Suprapubic skin (tissue), 4 donors: Measurements from ENCODE around the gene SPCS2.

Experiments
- POLR2A ChIP-seq, 2 donors: fragments of 450-650 bp; IDR thresholded peaks; one replicate each; pipeline ENCODE4 v1.6.1; 2017; ENCODE audit warnings: antibody characterized with exemption in 2 of 2, mild to moderate bottlenecking in 2 of 2, moderate library complexity in 2 of 2
- POLR2AphosphoS5 ChIP-seq, 3 donors: sonication (generic); formaldehyde crosslinking; IDR thresholded peaks; one replicate each; pipeline ENCODE4 v1.6.1; 2017; ENCODE audit warnings: antibody characterized with exemption in 3 of 3
- TF ChIP-seq, protein P1 (sequence below), 2 donors: fragments of 200-600 bp in 1 of 2; fragments of 450-650 bp in 1 of 2; sonication (generic) in 1 of 2; IDR thresholded peaks; one replicate each; pipeline ENCODE4 v1.5.1; 2016 to 2019; ENCODE audit warnings: antibody characterized with exemption in 2 of 2, mild to moderate bottlenecking in 1 of 2, moderate library complexity in 1 of 2

DNA sequence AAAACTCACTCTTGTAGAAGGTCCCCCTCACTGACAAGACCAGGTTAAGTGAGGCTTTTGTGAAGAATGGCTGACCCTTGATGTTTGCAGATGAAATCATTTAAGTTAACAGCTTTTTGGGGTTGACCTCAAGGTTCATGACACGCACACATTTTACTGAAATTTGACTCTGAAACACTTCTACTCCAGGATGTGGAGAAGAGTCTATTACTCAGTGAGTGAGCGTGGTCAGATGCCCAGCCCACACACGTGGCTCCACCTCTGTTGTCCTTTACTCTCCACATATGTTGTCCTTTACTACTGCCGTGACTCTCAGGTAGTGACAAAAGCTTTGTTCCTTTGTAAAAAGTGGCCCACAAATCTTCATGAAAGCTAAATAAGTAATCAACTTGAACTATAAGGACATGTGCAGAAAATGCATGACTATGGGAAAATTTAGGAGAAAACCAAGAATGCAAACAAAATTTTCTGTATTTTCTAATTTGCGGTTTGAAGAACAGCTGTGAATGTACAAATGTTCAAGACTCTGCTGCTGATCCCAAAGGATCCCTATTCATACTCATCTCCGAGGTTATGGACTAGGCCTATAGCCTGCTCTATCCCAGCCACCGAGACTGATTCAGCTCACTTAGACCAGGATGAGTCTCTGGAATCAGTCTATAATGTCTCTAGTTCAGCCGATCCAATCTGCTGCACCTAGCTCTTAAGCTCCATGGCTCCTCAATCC, 22.6 kb upstream of the SPCS2 start:
- TF ChIP-seq, protein P1, sequence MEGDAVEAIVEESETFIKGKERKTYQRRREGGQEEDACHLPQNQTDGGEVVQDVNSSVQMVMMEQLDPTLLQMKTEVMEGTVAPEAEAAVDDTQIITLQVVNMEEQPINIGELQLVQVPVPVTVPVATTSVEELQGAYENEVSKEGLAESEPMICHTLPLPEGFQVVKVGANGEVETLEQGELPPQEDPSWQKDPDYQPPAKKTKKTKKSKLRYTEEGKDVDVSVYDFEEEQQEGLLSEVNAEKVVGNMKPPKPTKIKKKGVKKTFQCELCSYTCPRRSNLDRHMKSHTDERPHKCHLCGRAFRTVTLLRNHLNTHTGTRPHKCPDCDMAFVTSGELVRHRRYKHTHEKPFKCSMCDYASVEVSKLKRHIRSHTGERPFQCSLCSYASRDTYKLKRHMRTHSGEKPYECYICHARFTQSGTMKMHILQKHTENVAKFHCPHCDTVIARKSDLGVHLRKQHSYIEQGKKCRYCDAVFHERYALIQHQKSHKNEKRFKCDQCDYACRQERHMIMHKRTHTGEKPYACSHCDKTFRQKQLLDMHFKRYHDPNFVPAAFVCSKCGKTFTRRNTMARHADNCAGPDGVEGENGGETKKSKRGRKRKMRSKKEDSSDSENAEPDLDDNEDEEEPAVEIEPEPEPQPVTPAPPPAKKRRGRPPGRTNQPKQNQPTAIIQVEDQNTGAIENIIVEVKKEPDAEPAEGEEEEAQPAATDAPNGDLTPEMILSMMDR (IDR thresholded peaks at IDR 0.05): no peak
- no peak for TF ChIP-seq POLR2AphosphoS5 (IDR thresholded peaks at IDR 0.05)
- no peak for TF ChIP-seq POLR2A (IDR thresholded peaks at IDR 0.05)
